Activated CD4-positive, alpha-beta T cell treated with anti-CD3 and anti-CD28 coated beads for 36 hours (primary cell): ENCODE measurements around the gene FUOM. TPM values are rescaled to one million over a fixed set of nuclear protein-coding genes. Genes with fewer than 3 reads are reported as not detected.

Experiments
- ATAC-seq: fragments of 200-7000 bp; cut with Tn5 transposase; one replicate; pipeline ENCODE4 v1.10.0; 2021; ENCODE audit warnings: mild to moderate bottlenecking, moderate library complexity
- CTCF ChIA-PET: fragments of 350-600 bp; sonication (Branson Sonifier 250); formaldehyde crosslinking; loops from one replicate; lab custom pipeline; 2021; ENCODE audit warnings: antibody characterized with exemption; lab: Charles Lee
- POLR2A ChIA-PET: fragments of 350-600 bp; sonication (Branson Sonifier 250); formaldehyde crosslinking; loops from one replicate; lab custom pipeline; 2021; ENCODE audit warnings: antibody characterized with exemption, inconsistent platforms; lab: Charles Lee
- DNase-seq: peaks from one replicate; pipeline ENCODE4 v3.0.0-alpha.2; 2020
- H3K27ac Mint-ChIP-seq: one replicate; pipeline ENCODE4 v1.8.0; 2021; ENCODE audit warnings: mixed read lengths
- H3K27me3 Mint-ChIP-seq: one replicate; pipeline ENCODE4 v1.8.0; 2021; ENCODE audit warnings: mixed read lengths
- H3K36me3 Mint-ChIP-seq: one replicate; pipeline ENCODE4 v1.8.0; 2021; ENCODE audit warnings: low read depth, mixed read lengths
- H3K4me1 Mint-ChIP-seq: one replicate; pipeline ENCODE4 v1.8.0; 2021; ENCODE audit warnings: mixed read lengths
- H3K4me3 Mint-ChIP-seq: one replicate; pipeline ENCODE4 v1.8.0; 2021; ENCODE audit warnings: mild to moderate bottlenecking, moderate library complexity, mixed read lengths
- H3K9me3 Mint-ChIP-seq: one replicate; pipeline ENCODE4 v1.8.0; 2021; ENCODE audit warnings: low read depth, mixed read lengths
- intact Hi-C, 2 experiments: fragments of 100-400 bp; cut with DNase I in 1 of 2; cut with micrococcal nuclease in 1 of 2; formaldehyde crosslinking; loops; one replicate each; pipeline versions ENCODE4 v1.14.2 to v1.15.1; 2022 to 2024; cut with DNase I, micrococcal nuclease
- microRNA-seq: library from miRNA; unstranded; fragments of <30 nt; microRNA quantifications from one replicate; pipeline ENCODE4 v1.2.0, GENCODE V29; 2021; ENCODE audit warnings: borderline replicate concordance
- total RNA-seq, 2 experiments: library from RNA; stranded (reverse); gene quantifications; one replicate each; pipeline ENCODE4 v1.2.3, GENCODE V29; 2021

Gene FUOM
- total RNA-seq, 2 experiments from 2014 or later, result 28.3 to 37.0 TPM

DNA sequence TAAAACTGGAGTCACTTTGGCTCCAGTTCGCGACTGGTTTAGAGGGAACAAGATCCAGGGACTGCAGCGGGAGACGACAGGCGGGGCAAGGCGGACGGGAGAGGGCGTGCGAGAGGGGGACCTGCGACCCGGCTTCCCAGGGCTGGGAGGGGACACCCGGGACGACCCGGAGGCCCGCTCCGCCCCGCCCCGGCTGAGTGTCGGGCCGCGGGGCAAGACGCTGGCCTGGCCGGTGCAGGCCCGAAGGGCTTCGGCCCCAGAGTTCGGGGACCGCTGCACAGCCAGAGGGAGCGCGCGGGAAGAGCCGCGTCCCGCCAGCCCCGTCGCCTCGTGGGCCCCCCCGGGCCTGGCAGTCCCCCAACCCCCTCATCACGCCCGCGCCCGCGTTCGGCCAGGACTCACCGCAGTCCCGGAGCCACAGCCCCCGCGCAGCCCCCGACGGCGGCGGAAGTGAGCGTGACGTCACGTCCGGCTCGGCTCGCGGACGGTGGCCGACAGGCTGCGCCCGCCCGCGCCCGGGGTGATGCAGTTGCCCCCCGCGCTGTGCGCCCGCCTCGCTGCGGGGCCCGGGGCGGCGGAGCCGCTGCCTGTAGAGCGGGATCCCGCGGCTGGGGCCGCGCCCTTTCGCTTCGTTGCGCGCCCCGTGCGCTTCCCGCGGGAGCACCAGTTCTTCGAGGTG, 49.3 kb downstream of the FUOM start, which contains the start of the genes TUBGCP2 and ZNF511:
Gene TUBGCP2, minus strand, starts transcription at position 452 of the 679 bp plus-strand sequence. CDS start 5,931 bp downstream, outside the sequence.
Gene ZNF511, plus strand, starts transcription at position 494 of the 679 bp plus-strand sequence. Its CDS starts 30 bp downstream, at position 524.
- Mint-ChIP-seq H3K36me3 (peaks cover 15% of the 10 kb centered on the region), H3K9me3 (no peaks in the 10 kb centered on the region), H3K27ac (peak within 1 kb of the TSS; percentile 99), H3K4me1 (peaks cover 28% of the 10 kb centered on the region), H3K4me3 (peak within 1 kb of the TSS; percentile 100), H3K27me3 (no peaks in the 10 kb centered on the region)
- CTCF ChIA-PET, result interaction anchor here (0.7 to 1.9 kb wide), 13 partner anchors 9 to 1063 kb away, joined by 3 to 9 read pairs (median 4); no protein-coding TSS in a partner anchor
- intact Hi-C loops, result loop anchor here (1.0 to 5.0 kb wide), 16 partner anchors 16 to 1408 kb away; partner anchors contain the start of genes FUOM (in 2 of the 2), DPYSL4 (in 1 of the 2), ECHS1 (in 1 of the 2) and LRRC27 (in 1 of the 2)
- POLR2A ChIA-PET, result interaction anchor here (1.1 kb wide), 1 partner anchor 49 kb away, joined by 3 read pairs; the partner anchor contains the start of gene FUOM
- ATAC-seq (peak; percentile 72), DNase-seq (peak; percentile 92)

DNA sequence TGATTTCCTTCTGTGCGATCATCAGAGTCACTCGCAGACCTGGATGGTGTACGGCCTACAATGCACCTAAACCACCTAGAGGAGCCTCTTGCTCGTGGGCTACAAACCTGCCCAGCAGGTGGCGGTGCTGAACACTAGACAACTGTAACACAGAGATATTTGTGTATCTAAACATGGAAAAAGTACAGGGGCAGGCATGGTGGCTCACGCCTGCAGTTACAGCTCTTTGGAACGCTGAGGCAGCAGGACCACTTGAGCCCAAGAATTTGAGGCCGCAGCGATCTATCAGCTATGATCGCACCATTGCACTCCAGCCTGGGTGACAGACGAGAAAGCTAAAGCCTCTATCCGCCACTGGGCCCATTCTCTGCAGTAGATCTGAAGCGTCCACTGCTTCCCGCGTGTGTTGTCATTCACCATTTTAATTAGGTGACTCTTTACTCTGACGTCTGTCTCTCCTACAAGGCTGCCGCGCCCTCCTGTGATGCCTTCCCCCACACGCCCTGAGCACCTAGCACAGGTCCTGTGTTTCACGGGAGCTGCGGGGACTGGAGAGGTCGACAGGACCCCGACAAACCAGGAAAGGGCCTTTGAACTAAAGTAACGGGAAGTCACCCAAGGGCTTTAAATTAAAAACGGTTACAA, 49.9 kb downstream of the FUOM start:
- Mint-ChIP-seq H3K36me3 (peaks cover 15% of the 10 kb centered on the region), H3K4me1 (peaks cover 28% of the 10 kb centered on the region), H3K9me3 (no peaks in the 10 kb centered on the region), H3K4me3 (peak overlapping the region; percentile 100), H3K27me3 (no peaks in the 10 kb centered on the region), H3K27ac (peak overlapping the region; percentile 99)
- ATAC-seq (peak; percentile 68), DNase-seq (peak; percentile 94)
- ChIA-PET POLR2A (interaction anchor here (1.0 to 1.1 kb wide), 2 partner anchors 47 to 50 kb away, joined by 3 read pairs; partner anchors contain the start of gene FUOM), CTCF (interaction anchor here (0.7 to 1.9 kb wide), 16 partner anchors 8 to 1063 kb away, joined by 3 to 9 read pairs (median 4); no protein-coding TSS in a partner anchor)
- intact Hi-C loops, result loop anchor here (1.0 to 5.0 kb wide), 13 partner anchors 10 to 1407 kb away; partner anchors contain the start of genes DPYSL4 (in 1 of the 2), FUOM (in 1 of the 2), LRRC27 (in 1 of the 2) and MTG1 (in 1 of the 2)

DNA sequence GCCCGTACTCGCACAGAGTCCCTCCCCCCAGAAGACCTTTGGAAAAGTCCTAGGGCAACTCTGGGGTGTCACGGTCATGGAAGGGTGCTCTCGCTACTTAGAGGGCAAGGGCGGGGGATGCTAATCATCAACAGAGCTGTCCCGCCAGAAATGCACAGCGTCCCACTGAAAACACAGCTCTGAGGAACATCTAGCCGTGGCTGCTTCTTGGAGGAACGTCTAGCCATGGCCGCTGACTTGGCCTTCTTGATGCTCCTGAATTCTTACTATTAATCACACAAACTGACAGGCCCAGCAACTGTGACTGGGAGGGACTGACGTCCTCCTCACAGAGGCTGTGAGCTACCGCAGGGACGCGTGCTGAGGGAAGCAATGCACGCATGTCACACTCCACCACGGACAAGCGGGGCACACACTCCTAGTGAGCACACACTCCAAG, 50.9 kb downstream of the FUOM start:
- ATAC-seq (no peak), DNase-seq (no peak)
- POLR2A ChIA-PET, result interaction anchor here (1.0 kb wide), 1 partner anchor 46 kb away, joined by 3 read pairs; no protein-coding TSS in a partner anchor
- CTCF ChIA-PET, result interaction anchor here (0.7 to 1.9 kb wide), 10 partner anchors 9 to 463 kb away, joined by 3 to 9 read pairs (median 5); no protein-coding TSS in a partner anchor
- Mint-ChIP-seq H3K4me1 (peaks cover 33% of the 10 kb centered on the region), H3K36me3 (peaks cover 20% of the 10 kb centered on the region), H3K9me3 (no peaks in the 10 kb centered on the region), H3K27ac (peak overlapping the region; percentile 99), H3K27me3 (no peaks in the 10 kb centered on the region), H3K4me3 (peak overlapping the region; percentile 100)
- intact Hi-C loops, result loop anchor here (1.0 to 5.0 kb wide), 5 partner anchors 11 to 975 kb away; partner anchors contain the start of genes FUOM (in 1 of the 2) and LRRC27 (in 1 of the 2)

DNA sequence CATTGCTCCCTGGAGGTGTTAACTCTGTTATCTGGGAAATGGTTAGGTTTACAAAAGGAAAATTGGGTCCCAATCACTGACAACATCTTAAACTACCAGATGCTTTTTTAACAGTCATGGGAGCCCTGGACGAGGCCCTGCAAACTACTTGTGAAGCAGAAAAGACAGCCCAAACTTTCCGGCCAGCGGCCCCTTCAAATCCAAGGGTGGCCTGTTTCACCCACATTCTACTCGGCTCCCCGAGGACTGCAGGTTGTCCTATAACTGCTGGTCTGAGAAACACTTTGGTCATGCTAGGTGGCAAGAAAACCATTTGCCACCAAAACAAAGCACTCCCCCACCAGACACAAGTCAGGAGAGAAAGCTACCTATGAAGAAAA, 51.7 kb downstream of the FUOM start:
- Mint-ChIP-seq H3K36me3 (peaks cover 20% of the 10 kb centered on the region), H3K27me3 (no peaks in the 10 kb centered on the region), H3K9me3 (no peaks in the 10 kb centered on the region), H3K4me1 (peaks cover 33% of the 10 kb centered on the region), H3K4me3 (no peak overlapping the region), H3K27ac (no peak overlapping the region)
- ATAC-seq, result no peak
- POLR2A ChIA-PET, result no interaction called here
- CTCF ChIA-PET, result interaction anchor here (1.2 to 1.7 kb wide), 2 partner anchors 9 to 31 kb away, joined by 4 to 6 read pairs; no protein-coding TSS in a partner anchor
- DNase-seq, result no peak
- intact Hi-C loops, result loop anchor here (5.0 kb wide), 4 partner anchors 44 to 974 kb away; partner anchors contain the start of genes FUOM (in 1 of the 2) and LRRC27 (in 1 of the 2)

Small RNA genes lying within 50 kb of the gene (microRNA-seq; reads per million reads assigned to microRNA genes)
- gene MIR3944, result not detected

Other genes with a start within 250 kb of the FUOM start
- gene KNDC1, start 197.8 kb downstream of the FUOM start, total RNA-seq, result not detected
- not detected for gene UTF1, start 127.8 kb downstream of the FUOM start, total RNA-seq
- gene VENTX, start 120.2 kb downstream of the FUOM start, total RNA-seq, result not detected
- gene ADAM8, start 81.2 kb downstream of the FUOM start, total RNA-seq, result 100 to 1,000 TPM; 124 to 176 TPM
- gene TUBGCP2, start 49.1 kb downstream of the FUOM start, total RNA-seq, result 10 to 100 TPM; 43.3 to 50.2 TPM
- 10 to 100 TPM; 58.1 to 73.2 TPM for gene ZNF511, start 49.1 kb downstream of the FUOM start, total RNA-seq
- not detected for gene CALY, start 21.1 kb downstream of the FUOM start, total RNA-seq
- not detected for gene PRAP1, start 10.6 kb downstream of the FUOM start, total RNA-seq
- 10 to 100 TPM; 42.0 to 56.7 TPM for gene ECHS1, start 15.3 kb upstream of the FUOM start, total RNA-seq
- 1 to 10 TPM; 3.0 to 6.2 TPM for gene PAOX, start 21.2 kb upstream of the FUOM start, total RNA-seq
- 10 to 100 TPM; 46.9 to 52.1 TPM for gene MTG1, start 36.1 kb upstream of the FUOM start, total RNA-seq
- gene SPRN, start 66.6 kb upstream of the FUOM start, total RNA-seq, result not detected
- gene SCART1, start 95.9 kb upstream of the FUOM start, total RNA-seq, result 1 to 10 TPM; 1.4 to 1.7 TPM
- under 1 TPM; 0.25 to 0.32 TPM for gene CYP2E1, start 169.3 kb upstream of the FUOM start, total RNA-seq
- under 1 TPM; 0.19 to 0.66 TPM for gene SYCE1, start 207.6 kb upstream of the FUOM start, total RNA-seq